ENCODE data around the gene MRPL37. TPM values are rescaled to one million over a fixed set of nuclear protein-coding genes. Genes with fewer than 3 reads are reported as not detected.

MRPL37 gene
- total RNA-seq, 6 experiments from 2014 or later = 56.2 to 108 (median 73.4) TPM

- Histone ChIP-seq H3K27ac (no peak overlapping the region), H3K36me3 (no peaks in the 10 kb centered on the region), H3K27me3 (no peaks in the 10 kb centered on the region), H3K9me3 (no peaks in the 10 kb centered on the region), H3K4me1 (peaks cover 0 to under 1% (median 0%) of the 10 kb centered on the region in 4 donors), H3K4me3 (no peak overlapping the region)
- DNase-seq (no peak), ATAC-seq (no peak)
- TF ChIP-seq POLR2A (IDR thresholded peaks at IDR 0.05) = no peak
- TF ChIP-seq CTCF (IDR thresholded peaks at IDR 0.05) = no peak
- intact Hi-C loops (cut with DNase I) = no loop called here
- 42% methylated on average over 2 of the region's 9 CpGs for WGBS (ENCODE audit: insufficient coverage, low coverage, low lambda C conversion rate, missing lambda C conversion rate)
These were observed 21.5 kb upstream of the MRPL37 start for GRCh38 chr1:54178296-54179070.

GRCh38 chr1:54180701-54181360 is 19.1 kb upstream of the MRPL37 start:
- Histone ChIP-seq H3K4me1 (no peaks in the 10 kb centered on the region), H3K9me3 (no peaks in the 10 kb centered on the region), H3K4me3 (no peak overlapping the region), H3K27ac (no peak overlapping the region), H3K27me3 (no peaks in the 10 kb centered on the region), H3K36me3 (no peaks in the 10 kb centered on the region)
- intact Hi-C loops (cut with DNase I) = no loop called here
- DNase-seq (no peak), ATAC-seq (no peak)
- 82% methylated on average over 5 of the region's 5 CpGs for WGBS (ENCODE audit: insufficient coverage, low coverage, low lambda C conversion rate, missing lambda C conversion rate)
- TF ChIP-seq POLR2A (IDR thresholded peaks at IDR 0.05) = no peak
- no peak for TF ChIP-seq CTCF (IDR thresholded peaks at IDR 0.05)

- H3K27ac ChIP-seq = no peak overlapping the region
- TF ChIP-seq CTCF (IDR thresholded peaks at IDR 0.05) (no peak), POLR2A (IDR thresholded peaks at IDR 0.05) (no peak)
- DNase-seq = no peak
- no peaks in the 10 kb centered on the region for H3K36me3 ChIP-seq
- H3K4me3 ChIP-seq = no peak overlapping the region
- H3K9me3 ChIP-seq = no peaks in the 10 kb centered on the region
- 93% methylated on average over 3 of the region's 3 CpGs for WGBS (ENCODE audit: insufficient coverage, low coverage, low lambda C conversion rate, missing lambda C conversion rate)
- H3K4me1 ChIP-seq = no peaks in the 10 kb centered on the region
- ATAC-seq = no peak
- no peaks in the 10 kb centered on the region for H3K27me3 ChIP-seq
- intact Hi-C loops (cut with DNase I) = no loop called here
These were observed 13.9 kb upstream of the MRPL37 start for GRCh38 chr1:54186056-54186455.

GRCh38 chr1:54188291-54188690 is 11.7 kb upstream of the MRPL37 start:
- Histone ChIP-seq H3K27ac (no peak overlapping the region), H3K27me3 (no peaks in the 10 kb centered on the region), H3K9me3 (no peaks in the 10 kb centered on the region), H3K4me3 (no peak overlapping the region), H3K4me1 (no peaks in the 10 kb centered on the region), H3K36me3 (no peaks in the 10 kb centered on the region)
- ATAC-seq (no peak), DNase-seq (no peak)
- TF ChIP-seq POLR2A (IDR thresholded peaks at IDR 0.05) (no peak), CTCF (IDR thresholded peaks at IDR 0.05) (no peak)
- WGBS (ENCODE audit: insufficient coverage, low coverage, low lambda C conversion rate, missing lambda C conversion rate) = 71% methylated on average over 1 of the region's 1 CpG
- intact Hi-C loops (cut with DNase I) = no loop called here

Data from right lobe of liver (tissue), 6 donors.